K562 (cell line): Measurements from ENCODE around the gene TTC13. TPM values are rescaled to one million over a fixed set of nuclear protein-coding genes. Genes with fewer than 3 reads are reported as not detected.

ENCODE experiments used
- ATAC-seq: fragments of 200-7000 bp; cut with Tn5 transposase; 3 replicates; pipeline ENCODE4 v1.9.1; 2020; ENCODE audit warnings: moderate library complexity
- BruUV-seq: library from RNA; stranded (reverse); fragments of 400-500 nt; replicated peaks from 2 replicates; lab custom pipeline; 2021; lab: Mats Ljungman, UMichigan
- CTCF ChIA-PET: fragments of 300-600 bp; formaldehyde crosslinking; extraction: SDS; loops from one replicate; lab custom pipeline; 2021; ENCODE audit warnings: low intra/inter-chr PET ratio; lab: Yijun Ruan, JAX
- POLR2A ChIA-PET: fragments of 300-600, 350-650 bp; sonication (Branson Sonifier 250); formaldehyde crosslinking; extraction: SDS; loops from one replicate; lab custom pipeline; 2021; ENCODE audit warnings: antibody characterized with exemption, inconsistent platforms; lab: Yijun Ruan, JAX
- DNase-seq, 4 experiments: peaks; one replicate each; pipeline versions ENCODE4 v3.0.0 to v3.0.0-alpha.2; 2011 to 2018; ENCODE audit warnings: low spot score in 3 of 4, mixed read lengths in 3 of 4; ENCODE audit errors: extremely low read depth in 1 of 4
- FAIRE-seq: peaks from 2 replicates; lab custom pipeline; 2011; peaks lifted over from hg19 to GRCh38; lab: Jason Lieb, UNC
- H2AFZ ChIP-seq: 2 replicates; pipeline ENCODE4 v1.6.0; 2011; ENCODE audit warnings: low read depth, low read length, control low read depth, inconsistent platforms
- H3K27ac ChIP-seq: fragments of 200-600 bp; 3 replicates; pipeline ENCODE4 v1.8.0; 2011; ENCODE audit warnings: low read depth, mild to moderate bottlenecking, control low read depth, inconsistent platforms, low read length, moderate library complexity, mixed read lengths; ENCODE audit errors: extremely low read depth
- H3K27me3 ChIP-seq, 2 experiments: fragments of 300-600 bp in 1 of 2; 2 replicates in 1 of 2; 3 replicates in 1 of 2; pipeline versions ENCODE4 v1.6.0 to v1.8.0; 2011; ENCODE audit warnings: inconsistent platforms in 2 of 2, low read length in 2 of 2, mild to moderate bottlenecking in 1 of 2, mixed read lengths in 1 of 2, moderate library complexity in 1 of 2; ENCODE audit not compliant: control insufficient read depth in 2 of 2, insufficient read depth in 2 of 2
- H3K36me3 ChIP-seq: fragments of 300-600 bp; 3 replicates; pipeline ENCODE4 v1.8.0; 2011; ENCODE audit warnings: mild to moderate bottlenecking, low read length, inconsistent platforms; ENCODE audit not compliant: control insufficient read depth, insufficient read depth
- H3K4me1 ChIP-seq, 2 experiments: fragments of 200-600 bp in 1 of 2; replicated peaks in 1 of 2; 2 replicates in 1 of 2; 3 replicates in 1 of 2; pipeline versions ENCODE4 v1.5.1 to v1.8.0; 2011; ENCODE audit warnings: inconsistent platforms in 2 of 2, low read length in 2 of 2, mild to moderate bottlenecking in 1 of 2, mixed read lengths in 1 of 2, moderate library complexity in 1 of 2; ENCODE audit not compliant: control insufficient read depth in 2 of 2, insufficient read depth in 2 of 2
- H3K4me2 ChIP-seq: 2 replicates; pipeline ENCODE4 v1.6.1; 2011; ENCODE audit warnings: low read length, control low read depth, inconsistent platforms, mixed read lengths; ENCODE audit not compliant: insufficient read depth
- H3K4me3 ChIP-seq: fragments of 200-600 bp; sonication (generic), shearing (Covaris generic); 2 replicates; pipeline ENCODE4 v1.5.1; 2016; ENCODE audit warnings: control low read depth, inconsistent platforms
- H3K79me2 ChIP-seq: fragments of 200-600 bp; 3 replicates; pipeline ENCODE4 v1.8.0; 2011; ENCODE audit warnings: low read length, inconsistent platforms; ENCODE audit not compliant: control insufficient read depth, insufficient read depth
- H3K9ac ChIP-seq, 2 experiments: 2 replicates each; pipeline versions ENCODE4 v1.6.0 to v1.6.1; 2011; ENCODE audit warnings: low read depth in 2 of 2, low read length in 2 of 2, control low read depth in 1 of 2, inconsistent platforms in 1 of 2, mild to moderate bottlenecking in 1 of 2, mixed read lengths in 1 of 2; ENCODE audit not compliant: insufficient read depth in 1 of 2
- H3K9me1 ChIP-seq: one replicate; pipeline ENCODE4 v1.6.0; 2011; ENCODE audit warnings: inconsistent platforms, mild to moderate bottlenecking, low read length, moderate library complexity; ENCODE audit not compliant: control insufficient read depth, insufficient read depth
- H3K9me3 ChIP-seq: replicated peaks from 2 replicates; pipeline ENCODE4 v1.5.1; 2011; ENCODE audit warnings: low read depth, low read length, inconsistent platforms; ENCODE audit not compliant: control insufficient read depth, insufficient read depth
- H4K20me1 ChIP-seq: replicated peaks from 2 replicates; pipeline ENCODE4 v1.6.1; 2011; ENCODE audit warnings: low read length, inconsistent platforms, mixed read lengths; ENCODE audit not compliant: control insufficient read depth, insufficient read depth
- CCAR2 ChIP-seq: fragments of 200-400 bp; formaldehyde crosslinking; IDR thresholded peaks from 2 replicates; pipeline ENCODE4 v1.6.1; 2017; ENCODE audit warnings: mild to moderate bottlenecking, low read depth, low read length
- IFI16 ChIP-seq: fragments of 250-450 bp; sonication (Bioruptor Pico); IDR thresholded peaks from 2 replicates; pipeline ENCODE4 v2.1.2; 2022; ENCODE audit warnings: mild to moderate bottlenecking, inconsistent platforms
- MXI1 ChIP-seq: IDR thresholded peaks from 2 replicates; pipeline ENCODE4 v1.6.1; 2011; ENCODE audit warnings: low read depth, mild to moderate bottlenecking, improper control_type of control experiment, low read length
- NFE2L1 ChIP-seq: fragments of 450-650 bp; IDR thresholded peaks from 2 replicates; pipeline ENCODE4 v1.6.1; 2016; ENCODE audit warnings: missing genetic modification characterization, low read depth, mild to moderate bottlenecking, missing compliant biosample characterization, moderate library complexity, borderline replicate concordance
- NUFIP1 ChIP-seq: fragments of 450-650 bp; IDR thresholded peaks from 2 replicates; pipeline ENCODE4 v1.6.1; 2018; ENCODE audit not compliant: partially characterized antibody
- PRMT5 ChIP-seq: sonication (generic); formaldehyde crosslinking; IDR thresholded peaks from 2 replicates; pipeline ENCODE4 v1.5.0; 2020; ENCODE audit warnings: missing genetic modification reagents
- RBM14 ChIP-seq: fragments of 200-400 bp; formaldehyde crosslinking; IDR thresholded peaks from 2 replicates; pipeline ENCODE4 v1.6.1; 2018; ENCODE audit warnings: low read depth, mild to moderate bottlenecking, low read length, moderate library complexity, borderline replicate concordance; ENCODE audit not compliant: insufficient read depth
- RNF219 ChIP-seq: fragments of 250-450 bp; sonication (Bioruptor Pico); IDR thresholded peaks from 2 replicates; pipeline ENCODE4 v1.5.0; 2022; ENCODE audit warnings: mild to moderate bottlenecking
- SMAD2 ChIP-seq: fragments of 150-350 bp; IDR thresholded peaks from 2 replicates; pipeline ENCODE4 v1.6.1; 2014; ENCODE audit warnings: low read depth, mild to moderate bottlenecking, low read length
- SMARCC2 ChIP-seq: fragments of 450-650 bp; IDR thresholded peaks from 2 replicates; pipeline ENCODE4 v1.6.1; 2017; ENCODE audit warnings: antibody characterized with exemption, moderate library complexity, mild to moderate bottlenecking, low read depth
- ZBTB43 ChIP-seq: sonication (generic); formaldehyde crosslinking; IDR thresholded peaks from 2 replicates; pipeline ENCODE4 v1.8.0; 2023; ENCODE audit warnings: mild to moderate bottlenecking, missing genetic modification reagents
- ZNF583 ChIP-seq: fragments of 250-450 bp; sonication (Bioruptor Pico); IDR thresholded peaks from 2 replicates; pipeline ENCODE4 v1.4.0; 2020
- whole genome bisulfite sequencing: fragments of 100-300 bp; shearing (Covaris generic); methylation state at CpG from one replicate; pipeline ENCODE4 v1.1.6; 2016; ENCODE audit warnings: low coverage, mixed read lengths; ENCODE audit not compliant: insufficient coverage; ENCODE audit errors: missing lambda C conversion rate; 5-methylcytosine and 5-hydroxymethylcytosine counted together
- in situ Hi-C: fragments of 300-500 bp; cut with MboI; formaldehyde crosslinking; loops from 4 replicates; pipeline ENCODE4 v1.15.0; 2018; ENCODE audit warnings: inconsistent platforms, mixed read lengths
- intact Hi-C: fragments of 100-400 bp; cut with micrococcal nuclease; formaldehyde crosslinking; loops from 2 replicates; pipeline ENCODE4 v1.14.2; 2022
- polyA plus RNA-seq, 8 experiments: library from polyadenylated mRNA; depleted of rRNA in 4 of 8; stranded (reverse) in 5 of 8; unstranded in 3 of 8; fragments of >200 nt; fragmentation: Nextera tagmentation in 2 of 8; fragmentation: Illumina TruSeq in 1 of 8; extraction: Ambion mirVana in 2 of 8; extraction: Trizol in 1 of 8; gene quantifications; 2 replicates each; pipeline versions ENCODE4 v1.2.1 to v1.2.3, GENCODE V29; 2011 to 2014; ENCODE audit warnings: inconsistent platforms in 1 of 8, missing spikeins in 1 of 8
- total RNA-seq, 7 experiments: library from RNA; depleted of rRNA in 6 of 7; stranded (reverse); fragments of >200 nt in 6 of 7; fragmentation: Illumina TruSeq in 2 of 7; extraction: Trizol in 2 of 7; gene quantifications; 2 replicates each; pipeline versions ENCODE4 v1.2.1 to v1.2.3, GENCODE V29; 2011 to 2021; ENCODE audit warnings: low replicate concordance in 1 of 7

Gene TTC13
- total and polyA plus RNA-seq, 9 of the 15 experiments (the other 6 are each of a cell fraction or from before 2014, with no cell fraction given), result 1.7 to 13.8 (median 9.6) TPM

- no peaks in the 10 kb centered on the region for H3K9me3 ChIP-seq
- H3K79me2 ChIP-seq, result no peaks in the 10 kb centered on the region
- no peaks in the 10 kb centered on the region for H3K4me1 ChIP-seq
- H3K36me3 ChIP-seq, result no peaks in the 10 kb centered on the region
- no peaks in the 10 kb centered on the region for H4K20me1 ChIP-seq
- no peak overlapping the region for H3K27ac ChIP-seq
- WGBS, result 32% methylated on average over 4 of the region's 4 CpGs
- FAIRE-seq (no peak), DNase-seq (no peak), ATAC-seq (no peak)
- H3K27me3 ChIP-seq, result no peaks in the 10 kb centered on the region
- no peak for TF ChIP-seq ZBTB43 (CRISPR knock-in tag)
- TF ChIP-seq CCAR2, result no peak
- TF ChIP-seq ZNF583, result no peak
- no peak for TF ChIP-seq RNF219
- TF ChIP-seq NFE2L1 (tag), result no peak
- TF ChIP-seq PRMT5 (CRISPR knock-in tag), result no peak
- no peak for TF ChIP-seq MXI1
- no peak for TF ChIP-seq SMARCC2
- TF ChIP-seq RBM14, result no peak
- no peak for TF ChIP-seq NUFIP1
- no peak for TF ChIP-seq IFI16
- no peak for TF ChIP-seq SMAD2
- no peak overlapping the region for H3K9ac ChIP-seq
- no TSS peak for BruUV-seq
- no peak overlapping the region for H3K4me2 ChIP-seq
- no peak overlapping the region for H2AFZ ChIP-seq
- POLR2A ChIA-PET, result interaction anchor here (0.6 to 1.6 kb wide), 6 partner anchors 11 to 50 kb away, joined by 3 to 7 read pairs (median 3); no protein-coding TSS in a partner anchor
- H3K9me1 ChIP-seq, result no peaks in the 10 kb centered on the region
- CTCF ChIA-PET, result no interaction called here
- intact Hi-C loops, result no loop called here
- in situ Hi-C loops, result no loop called here
- no peak overlapping the region for H3K4me3 ChIP-seq
Measured at GRCh38 chr1:230939806-230940489, 38.7 kb downstream of the TTC13 start.
